Measurements from ENCODE around the gene PFKFB4. TPM values are rescaled to one million over a fixed set of nuclear protein-coding genes. Genes with fewer than 3 reads are reported as not detected.

PFKFB4 gene
- total RNA-seq, 2 donors from 2014 or later = 1.6 to 3.3 TPM

Other genes starting within 250 kb of the PFKFB4 start
- not detected for gene SPINK8, start 223.1 kb downstream of the PFKFB4 start, total RNA-seq
- gene FBXW12, start 184.6 kb downstream of the PFKFB4 start, total RNA-seq = not detected
- gene PLXNB1, start 126.7 kb downstream of the PFKFB4 start, total RNA-seq = 1 to 10 TPM; 2.4 to 4.1 TPM
- gene CCDC51, start 116.7 kb downstream of the PFKFB4 start, total RNA-seq = 1 to 10 TPM; 4.1 TPM
- gene TMA7, start 116.5 kb downstream of the PFKFB4 start, total RNA-seq = 100 to 1,000 TPM; 226 to 233 TPM
- gene ATRIP, start 110.1 kb downstream of the PFKFB4 start, total RNA-seq = 1 to 10 TPM; 7.6 to 9.3 TPM
- 100 to 1,000 TPM; 148 to 188 TPM for gene SHISA5, start 52.6 kb downstream of the PFKFB4 start, total RNA-seq
- not detected for gene UCN2, start 7.0 kb upstream of the PFKFB4 start, total RNA-seq
- gene COL7A1, start 38.5 kb upstream of the PFKFB4 start, total RNA-seq = under 1 TPM; 0.73 to 0.94 TPM
- 10 to 100 TPM; 86.1 to 92.1 TPM for gene UQCRC1, start 52.8 kb upstream of the PFKFB4 start, total RNA-seq
- under 1 TPM in 1 of 2 donors, not detected in 1; 0.55 TPM for gene TMEM89, start 65.0 kb upstream of the PFKFB4 start, total RNA-seq
- 10 to 100 TPM; 16.4 to 22.1 TPM for gene SLC26A6, start 78.7 kb upstream of the PFKFB4 start, total RNA-seq
- gene CELSR3, start 106.1 kb upstream of the PFKFB4 start, total RNA-seq = 1 to 10 TPM; 6.0 to 6.9 TPM
- 10 to 100 TPM; 14.6 to 17.2 TPM for gene NCKIPSD, start 129.1 kb upstream of the PFKFB4 start, total RNA-seq
- 100 to 1,000 TPM in 1 of 2 donors, 10 to 100 TPM in 1; 93.7 to 116 TPM for gene IP6K2, start 160.4 kb upstream of the PFKFB4 start, total RNA-seq